Subcutaneous preadipocyte (primary cell): Measurements from ENCODE around the gene PLA2G2C. TPM values are rescaled to one million over a fixed set of nuclear protein-coding genes. Genes with fewer than 3 reads are reported as not detected.

Experiments
- total RNA-seq: library from RNA; depleted of rRNA; stranded (reverse); fragments of >200 nt; gene quantifications from 2 replicates; pipeline ENCODE4 v1.2.3, GENCODE V29; 2012

The PLA2G2C gene
- total RNA-seq: not detected in 2 replicates

GRCh38 chr1:20185834-20186782 lies at the start of gene PLA2G2C, which contains the start of gene UBXN10:
Gene PLA2G2C (minus strand): TSS chr1:20186518. CDS start chr1:20177363, 9,155 bp downstream.
Gene UBXN10 (plus strand): TSS chr1:20186096. CDS start chr1:20190562, 4,466 bp downstream.

GRCh38 chr1:20138961-20139550 lies 47.3 kb downstream of the PLA2G2C start, which contains the start of gene PLA2G2F:
Gene PLA2G2F (plus strand): TSS chr1:20139323. CDS start chr1:20139428, 105 bp downstream.

GRCh38 chr1:20119347-20119746 lies 67.0 kb downstream of the PLA2G2C start, which contains the start of gene PLA2G2D:
Gene PLA2G2D (minus strand): TSS chr1:20119536. CDS start chr1:20119498, 38 bp downstream.

Other genes starting within 250 kb of the PLA2G2C start
- gene PLA2G2A, start 206.9 kb downstream of the PLA2G2C start, total RNA-seq: not detected in 2 replicates
- gene PLA2G5, start 116.3 kb downstream of the PLA2G2C start, total RNA-seq: 1.8 and 4.5 TPM in 2 replicates
- gene PLA2G2D, start 67.0 kb downstream of the PLA2G2C start, total RNA-seq: not detected in 2 replicates
- not detected in 2 replicates for gene PLA2G2F, start 47.2 kb downstream of the PLA2G2C start, total RNA-seq
- gene UBXN10, start 422 bp downstream of the PLA2G2C start, total RNA-seq: under 0.01 TPM in 1 of 2 replicates, not detected in the other
- not detected in 2 replicates for gene VWA5B1, start 104.4 kb upstream of the PLA2G2C start, total RNA-seq